ENCODE data around the gene C16orf87.
A peak's percentile ranks its signal among the peaks of the same experiment; 100 is the strongest.
"Not testable (repeated sequence)": the region's sequence is repeated elsewhere in the genome, so short reads cannot be mapped to it uniquely, and the experiment has no call there.

The C16orf87 gene

GRCh38 chr16:46785076-46785845 lies 45.7 kb downstream of the C16orf87 start:
- 18% methylated on average over 3 of the region's 3 CpGs for WGBS
- H3K79me1 ChIP-seq (replicated peaks; ENCODE audit: low read length, poor library complexity, severe bottlenecking) = no peaks in the 10 kb centered on the region

DNA sequence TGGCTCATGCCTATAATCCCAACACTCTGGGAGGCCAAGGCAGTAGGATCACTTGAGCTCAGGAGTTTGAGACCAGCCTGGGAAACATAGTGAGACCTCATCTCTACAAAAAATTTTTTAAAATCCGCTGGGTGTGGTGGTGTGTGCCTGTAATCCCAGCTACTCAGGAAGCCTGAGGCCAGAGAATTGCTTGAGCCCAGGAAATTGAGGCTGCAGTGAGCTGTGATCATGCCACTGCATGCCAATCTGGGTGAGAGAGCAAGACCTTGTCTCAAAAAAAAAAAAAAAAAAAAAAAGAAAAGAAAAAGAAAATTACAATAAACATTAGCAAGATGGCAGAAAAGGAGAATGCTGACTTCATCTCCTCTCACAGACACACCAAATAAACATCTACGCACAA lies 46.4 kb downstream of the C16orf87 start:
- H3K79me1 ChIP-seq (replicated peaks; ENCODE audit: low read length, poor library complexity, severe bottlenecking); H4K91ac ChIP-seq (ENCODE audit: low read length); H3K23ac ChIP-seq (ENCODE audit: low read length in 2 of 2); H2BK5ac ChIP-seq (ENCODE audit: low read depth, low read length, poor library complexity, severe bottlenecking); H2BK15ac ChIP-seq (ENCODE audit: low read depth, poor library complexity, severe bottlenecking); H3K9ac ChIP-seq (ENCODE audit: low read length); H3K4me3 ChIP-seq (ENCODE audit: insufficient read depth in 1 of 2, low read depth in 1 of 2, low read length in 2 of 2); H3K4me2 ChIP-seq (ENCODE audit: low read length, poor library complexity, severe bottlenecking); H4K8ac ChIP-seq (ENCODE audit: low read length); DNase-seq; H3K27me3 ChIP-seq (ENCODE audit: control insufficient read depth in 1 of 2, insufficient read depth in 1 of 2, low read length in 2 of 2); H3K27ac ChIP-seq (ENCODE audit: low read length, poor library complexity, severe bottlenecking); H3K9me3 ChIP-seq (ENCODE audit: control insufficient read depth, low read length); H3K14ac ChIP-seq (ENCODE audit: low read length in 2 of 2); H3K36me3 ChIP-seq (ENCODE audit: control insufficient read depth in 1 of 2, insufficient read depth in 2 of 2, low read depth in 1 of 2, low read length in 2 of 2); H3K4me1 ChIP-seq (ENCODE audit: control insufficient read depth, insufficient read depth, low read depth, low read length); H3K4ac ChIP-seq (ENCODE audit: low read depth in 1 of 2, low read length in 2 of 2); H3K18ac ChIP-seq (ENCODE audit: low read depth in 1 of 2, low read length in 2 of 2); H2AFZ ChIP-seq (ENCODE audit: low read depth, low read length); H2AK5ac ChIP-seq (ENCODE audit: low read length, severe bottlenecking); H2BK120ac ChIP-seq (ENCODE audit: low read depth, low read length); H2BK12ac ChIP-seq (ENCODE audit: low read length in 2 of 2): not testable (repeated sequence)
- 90% methylated on average over 2 of the region's 2 CpGs for WGBS

More at GRCh38 chr16:46785076-46785845, 45.7 kb downstream of the C16orf87 start:
- peak; percentile 24 for DNase-seq
- Histone ChIP-seq H3K4ac (ENCODE audit: low read depth in 1 of 2, low read length in 2 of 2) (no peak overlapping the region), H2BK15ac (ENCODE audit: low read depth, poor library complexity, severe bottlenecking) (no peak overlapping the region), H2AK5ac (ENCODE audit: low read length, severe bottlenecking) (no peak overlapping the region), H4K8ac (ENCODE audit: low read length) (no peak overlapping the region), H3K23ac (ENCODE audit: low read length in 2 of 2) (no peak overlapping the region), H3K27ac (ENCODE audit: low read length, poor library complexity, severe bottlenecking) (no peak overlapping the region), H2BK5ac (ENCODE audit: low read depth, low read length, poor library complexity, severe bottlenecking) (no peak overlapping the region), H3K14ac (ENCODE audit: low read length in 2 of 2) (no peak overlapping the region), H3K4me2 (ENCODE audit: low read length, poor library complexity, severe bottlenecking) (no peak overlapping the region), H2BK120ac (ENCODE audit: low read depth, low read length) (no peak overlapping the region), H3K27me3 (ENCODE audit: control insufficient read depth in 1 of 2, insufficient read depth in 1 of 2, low read length in 2 of 2) (peaks cover 0 to 5% of the 10 kb centered on the region in 2 experiments), H3K9ac (ENCODE audit: low read length) (no peak overlapping the region), H3K9me3 (ENCODE audit: control insufficient read depth, low read length) (no peaks in the 10 kb centered on the region), H2AFZ (ENCODE audit: low read depth, low read length) (no peak overlapping the region), H3K18ac (ENCODE audit: low read depth in 1 of 2, low read length in 2 of 2) (no peak overlapping the region), H3K36me3 (ENCODE audit: control insufficient read depth in 1 of 2, insufficient read depth in 2 of 2, low read depth in 1 of 2, low read length in 2 of 2) (no peaks in the 10 kb centered on the region), H2BK12ac (ENCODE audit: low read length in 2 of 2) (no peak overlapping the region), H4K91ac (ENCODE audit: low read length) (no peak overlapping the region), H3K4me1 (ENCODE audit: control insufficient read depth, insufficient read depth, low read depth, low read length) (peaks cover 4% of the 10 kb centered on the region), H3K4me3 (ENCODE audit: insufficient read depth in 1 of 2, low read depth in 1 of 2, low read length in 2 of 2) (no peak overlapping the region)

GRCh38 chr16:46783800-46784199 lies 47.2 kb downstream of the C16orf87 start:
- Histone ChIP-seq H4K8ac (ENCODE audit: low read length) (no peak overlapping the region), H2BK15ac (ENCODE audit: low read depth, poor library complexity, severe bottlenecking) (no peak overlapping the region), H3K27ac (ENCODE audit: low read length, poor library complexity, severe bottlenecking) (no peak overlapping the region), H3K79me1 (replicated peaks; ENCODE audit: low read length, poor library complexity, severe bottlenecking) (no peaks in the 10 kb centered on the region), H3K23ac (ENCODE audit: low read length in 2 of 2) (no peak overlapping the region), H2BK5ac (ENCODE audit: low read depth, low read length, poor library complexity, severe bottlenecking) (no peak overlapping the region), H3K27me3 (ENCODE audit: control insufficient read depth in 1 of 2, insufficient read depth in 1 of 2, low read length in 2 of 2) (peaks cover 0 to 5% of the 10 kb centered on the region in 2 experiments), H2AK5ac (ENCODE audit: low read length, severe bottlenecking) (no peak overlapping the region), H3K4me3 (ENCODE audit: insufficient read depth in 1 of 2, low read depth in 1 of 2, low read length in 2 of 2) (no peak overlapping the region), H3K36me3 (ENCODE audit: control insufficient read depth in 1 of 2, insufficient read depth in 2 of 2, low read depth in 1 of 2, low read length in 2 of 2) (no peaks in the 10 kb centered on the region), H2BK12ac (ENCODE audit: low read length in 2 of 2) (no peak overlapping the region), H3K4ac (ENCODE audit: low read depth in 1 of 2, low read length in 2 of 2) (no peak overlapping the region), H3K18ac (ENCODE audit: low read depth in 1 of 2, low read length in 2 of 2) (no peak overlapping the region), H3K4me1 (ENCODE audit: control insufficient read depth, insufficient read depth, low read depth, low read length) (no peaks in the 10 kb centered on the region), H2BK120ac (ENCODE audit: low read depth, low read length) (no peak overlapping the region), H3K9me3 (ENCODE audit: control insufficient read depth, low read length) (no peaks in the 10 kb centered on the region), H4K91ac (ENCODE audit: low read length) (no peak overlapping the region), H2AFZ (ENCODE audit: low read depth, low read length) (no peak overlapping the region), H3K9ac (ENCODE audit: low read length) (no peak overlapping the region), H3K14ac (ENCODE audit: low read length in 2 of 2) (no peak overlapping the region), H3K4me2 (ENCODE audit: low read length, poor library complexity, severe bottlenecking) (no peak overlapping the region)
- DNase-seq = no peak
- WGBS = 97% methylated on average over 4 of the region's 4 CpGs

GRCh38 chr16:46782320-46782719 lies 48.7 kb downstream of the C16orf87 start:
- H2BK15ac ChIP-seq (ENCODE audit: low read depth, poor library complexity, severe bottlenecking) = no peak overlapping the region
- no peak overlapping the region for H2AK5ac ChIP-seq (ENCODE audit: low read length, severe bottlenecking)
- WGBS = 94% methylated on average over 2 of the region's 2 CpGs
- H3K9ac ChIP-seq (ENCODE audit: low read length) = no peak overlapping the region
- peaks cover 0 to 5% of the 10 kb centered on the region in 2 experiments for H3K27me3 ChIP-seq (ENCODE audit: control insufficient read depth in 1 of 2, insufficient read depth in 1 of 2, low read length in 2 of 2)
- no peaks in the 10 kb centered on the region for H3K79me1 ChIP-seq (replicated peaks; ENCODE audit: low read length, poor library complexity, severe bottlenecking)
- H3K4me1 ChIP-seq (ENCODE audit: control insufficient read depth, insufficient read depth, low read depth, low read length) = no peaks in the 10 kb centered on the region
- H2BK120ac ChIP-seq (ENCODE audit: low read depth, low read length) = no peak overlapping the region
- no peak for DNase-seq
- H3K9me3 ChIP-seq (ENCODE audit: control insufficient read depth, low read length) = no peaks in the 10 kb centered on the region
- H3K4me2 ChIP-seq (ENCODE audit: low read length, poor library complexity, severe bottlenecking) = no peak overlapping the region
- H3K27ac ChIP-seq (ENCODE audit: low read length, poor library complexity, severe bottlenecking) = no peak overlapping the region
- H2BK5ac ChIP-seq (ENCODE audit: low read depth, low read length, poor library complexity, severe bottlenecking) = no peak overlapping the region
- H3K14ac ChIP-seq (ENCODE audit: low read length in 2 of 2) = no peak overlapping the region
- H3K23ac ChIP-seq (ENCODE audit: low read length in 2 of 2) = no peak overlapping the region
- no peak overlapping the region for H3K18ac ChIP-seq (ENCODE audit: low read depth in 1 of 2, low read length in 2 of 2)
- H3K4ac ChIP-seq (ENCODE audit: low read depth in 1 of 2, low read length in 2 of 2) = no peak overlapping the region
- no peak overlapping the region for H4K8ac ChIP-seq (ENCODE audit: low read length)
- H2AFZ ChIP-seq (ENCODE audit: low read depth, low read length) = no peak overlapping the region
- no peak overlapping the region for H3K4me3 ChIP-seq (ENCODE audit: insufficient read depth in 1 of 2, low read depth in 1 of 2, low read length in 2 of 2)
- no peak overlapping the region for H4K91ac ChIP-seq (ENCODE audit: low read length)
- H2BK12ac ChIP-seq (ENCODE audit: low read length in 2 of 2) = no peak overlapping the region
- H3K36me3 ChIP-seq (ENCODE audit: control insufficient read depth in 1 of 2, insufficient read depth in 2 of 2, low read depth in 1 of 2, low read length in 2 of 2) = no peaks in the 10 kb centered on the region
